Sigmoid colon (tissue), 7 donors: ENCODE data around the gene ACBD3. TPM values are rescaled to one million over a fixed set of nuclear protein-coding genes. Genes with fewer than 3 reads are reported as not detected.

Source experiments
- DNase-seq: peaks from one replicate; pipeline ENCODE4 v3.0.0-alpha.2; 2019
- H3K27ac ChIP-seq, 4 donors: fragments of 200-600 bp; sonication (generic); one replicate each; pipeline ENCODE4 v1.5.1; 2016 to 2019; ENCODE audit warnings: mild to moderate bottlenecking in 1 of 4
- H3K27me3 ChIP-seq, 3 donors: fragments of 200-600 bp; sonication (generic); one replicate each; pipeline ENCODE4 v1.5.1; 2019; ENCODE audit warnings: mild to moderate bottlenecking in 1 of 3
- H3K36me3 ChIP-seq, 4 donors: fragments of 200-600 bp; sonication (generic); one replicate each; pipeline ENCODE4 v1.5.1; 2016 to 2019
- H3K4me1 ChIP-seq, 4 donors: fragments of 200-600 bp; sonication (generic); one replicate each; pipeline ENCODE4 v1.5.1; 2017 to 2019
- H3K4me3 ChIP-seq, 4 donors: fragments of 200-600 bp; sonication (generic); one replicate each; pipeline ENCODE4 v1.5.1; 2017 to 2019; ENCODE audit warnings: mild to moderate bottlenecking in 2 of 4, moderate library complexity in 1 of 4
- H3K9me3 ChIP-seq, 4 donors: fragments of 200-600 bp in 3 of 4; sonication (generic) in 3 of 4; one replicate each; pipeline versions ENCODE4 v1.5.1 to v1.6.1; 2013 to 2019
- EP300 ChIP-seq, 4 donors: sonication (generic); formaldehyde crosslinking; IDR thresholded peaks; one replicate each; pipeline ENCODE4 v1.6.1; 2017; ENCODE audit warnings: antibody characterized with exemption in 4 of 4
- POLR2A ChIP-seq, 2 donors: fragments of 450-650 bp; IDR thresholded peaks; one replicate each; pipeline ENCODE4 v1.6.1; 2016; ENCODE audit warnings: antibody characterized with exemption in 2 of 2, mild to moderate bottlenecking in 2 of 2, moderate library complexity in 2 of 2
- POLR2AphosphoS5 ChIP-seq, 4 donors: sonication (generic); formaldehyde crosslinking; IDR thresholded peaks; one replicate each; pipeline ENCODE4 v1.6.1; 2017; ENCODE audit warnings: antibody characterized with exemption in 4 of 4
- WGBS, 2 donors: extraction: QIAGEN DNeasy Blood & Tissue Kit; methylation state at CpG; one replicate each; pipeline ENCODE4 v1.1.7; 2013; 5-methylcytosine and 5-hydroxymethylcytosine counted together
- intact Hi-C: fragments of 100-400 bp; cut with DNase I; formaldehyde crosslinking; loops from one replicate; pipeline ENCODE4 v1.15.1; 2023
- polyA plus RNA-seq, 3 donors: library from polyadenylated mRNA; stranded (reverse); fragments of 200-250 nt; gene quantifications; one replicate each; pipeline ENCODE4 v1.2.3, GENCODE V29; 2013
- total RNA-seq, 4 donors: library from RNA; depleted of rRNA; stranded (reverse); fragments of >200 nt; gene quantifications; one replicate each; pipeline ENCODE4 v1.1.0, GENCODE V29; 2016
- TF ChIP-seq, protein P1 (sequence below), 4 experiments: fragments of 450-650 bp in 3 of 4; fragments of 200-600 bp in 1 of 4; IDR thresholded peaks; one replicate each; pipeline ENCODE4 v1.5.1; 2016 to 2019; ENCODE audit warnings: antibody characterized with exemption in 4 of 4, mild to moderate bottlenecking in 3 of 4, moderate library complexity in 2 of 4
- donor health status: healthy with polysubstance abuse.
- donor health status: Bipolar disorder and iron deficiency.
- donor health status: healthy.

Gene ACBD3
- total and polyA plus RNA-seq, 7 donors, result 23.7 to 37.8 (median 32.9) TPM

DNA sequence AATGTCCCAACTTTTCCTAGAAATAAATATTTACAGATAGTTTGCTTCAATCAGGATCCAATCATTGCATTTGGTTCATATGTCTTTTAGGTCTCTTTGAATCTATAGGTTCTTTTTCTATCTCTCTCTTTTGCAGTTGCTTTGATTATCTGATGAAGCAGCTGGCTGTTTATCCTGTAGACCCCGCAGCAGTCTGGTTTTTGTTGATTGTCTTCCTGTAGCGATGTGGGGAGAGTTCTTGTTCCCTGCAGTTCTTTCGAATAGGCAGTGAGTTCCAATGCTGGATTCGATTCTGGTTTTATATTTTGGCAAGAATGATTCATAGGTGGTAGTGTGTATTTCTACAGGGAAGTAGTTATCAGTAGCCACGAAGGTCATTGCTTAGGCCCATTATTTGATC lies 29.5 kb upstream of the ACBD3 start:
- no peaks in the 10 kb centered on the region for H3K27me3 ChIP-seq
- no peaks in the 10 kb centered on the region for H3K36me3 ChIP-seq
- TF ChIP-seq EP300 (IDR thresholded peaks at IDR 0.05), result no peak
- TF ChIP-seq POLR2A (IDR thresholded peaks at IDR 0.05), result no peak
- TF ChIP-seq POLR2AphosphoS5 (IDR thresholded peaks at IDR 0.05), result no peak
- TF ChIP-seq, protein P1, sequence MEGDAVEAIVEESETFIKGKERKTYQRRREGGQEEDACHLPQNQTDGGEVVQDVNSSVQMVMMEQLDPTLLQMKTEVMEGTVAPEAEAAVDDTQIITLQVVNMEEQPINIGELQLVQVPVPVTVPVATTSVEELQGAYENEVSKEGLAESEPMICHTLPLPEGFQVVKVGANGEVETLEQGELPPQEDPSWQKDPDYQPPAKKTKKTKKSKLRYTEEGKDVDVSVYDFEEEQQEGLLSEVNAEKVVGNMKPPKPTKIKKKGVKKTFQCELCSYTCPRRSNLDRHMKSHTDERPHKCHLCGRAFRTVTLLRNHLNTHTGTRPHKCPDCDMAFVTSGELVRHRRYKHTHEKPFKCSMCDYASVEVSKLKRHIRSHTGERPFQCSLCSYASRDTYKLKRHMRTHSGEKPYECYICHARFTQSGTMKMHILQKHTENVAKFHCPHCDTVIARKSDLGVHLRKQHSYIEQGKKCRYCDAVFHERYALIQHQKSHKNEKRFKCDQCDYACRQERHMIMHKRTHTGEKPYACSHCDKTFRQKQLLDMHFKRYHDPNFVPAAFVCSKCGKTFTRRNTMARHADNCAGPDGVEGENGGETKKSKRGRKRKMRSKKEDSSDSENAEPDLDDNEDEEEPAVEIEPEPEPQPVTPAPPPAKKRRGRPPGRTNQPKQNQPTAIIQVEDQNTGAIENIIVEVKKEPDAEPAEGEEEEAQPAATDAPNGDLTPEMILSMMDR (IDR thresholded peaks at IDR 0.05), result no peak
- H3K4me1 ChIP-seq, result no peaks in the 10 kb centered on the region
- no peak for DNase-seq
- H3K27ac ChIP-seq, result no peak overlapping the region
- no peaks in the 10 kb centered on the region for H3K9me3 ChIP-seq
- H3K4me3 ChIP-seq, result no peak overlapping the region
- intact Hi-C loops, result no loop called here
- 50 to 65% methylated on average over 5 of the region's 5 CpGs for WGBS, 2 donors

DNA sequence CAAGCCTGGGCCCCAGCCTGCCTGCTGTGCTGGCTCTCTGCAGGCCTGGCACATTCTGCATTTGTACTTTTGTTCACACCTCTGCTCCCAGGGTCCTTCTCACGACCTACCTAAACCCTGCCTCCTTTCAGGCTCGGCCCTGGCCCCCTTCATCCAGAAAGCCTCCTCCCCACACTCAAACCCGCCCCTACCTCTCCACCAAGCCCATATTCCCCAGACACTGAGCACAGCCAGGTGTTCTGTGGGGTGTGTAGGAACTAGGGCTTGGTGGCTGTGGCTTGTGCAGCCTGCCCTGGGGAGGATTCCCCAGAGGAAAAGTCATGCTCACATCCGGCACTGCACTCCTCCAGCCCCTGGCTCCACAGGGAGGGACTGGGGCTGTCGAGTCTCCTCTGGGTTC lies 28.7 kb upstream of the ACBD3 start:
- H3K27ac ChIP-seq, result no peak overlapping the region
- intact Hi-C loops, result no loop called here
- H3K9me3 ChIP-seq, result no peaks in the 10 kb centered on the region
- TF ChIP-seq POLR2AphosphoS5 (IDR thresholded peaks at IDR 0.05) (no peak), POLR2A (IDR thresholded peaks at IDR 0.05) (no peak), EP300 (IDR thresholded peaks at IDR 0.05) (no peak)
- TF ChIP-seq, protein P1 (IDR thresholded peaks at IDR 0.05), result no peak
- H3K36me3 ChIP-seq, result no peaks in the 10 kb centered on the region
- no peak overlapping the region for H3K4me3 ChIP-seq
- DNase-seq, result no peak
- no peaks in the 10 kb centered on the region for H3K27me3 ChIP-seq
- H3K4me1 ChIP-seq, result no peaks in the 10 kb centered on the region
- 60 to 84% methylated on average over 5 of the region's 5 CpGs for WGBS, 2 donors

DNA sequence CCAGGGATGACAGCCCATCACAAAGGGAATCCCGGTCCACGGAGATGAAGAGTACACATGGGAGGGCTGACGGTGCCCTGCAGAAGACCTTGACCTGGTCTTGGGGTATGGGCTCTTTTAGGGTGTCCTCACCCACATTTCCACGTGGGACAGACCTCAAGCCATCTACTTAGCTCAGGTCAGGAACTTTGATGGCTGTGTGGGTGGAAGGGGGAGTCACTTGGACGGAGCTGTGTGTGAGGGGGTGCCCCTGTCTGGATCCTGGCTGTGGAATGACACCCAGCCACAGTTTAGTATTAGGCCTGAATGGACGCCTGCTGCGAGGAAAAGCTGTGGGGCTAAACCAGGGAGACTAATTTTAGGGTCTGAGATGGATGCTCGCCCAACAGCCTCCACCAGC lies 26.0 kb upstream of the ACBD3 start:
- Histone ChIP-seq H3K27ac (no peak overlapping the region), H3K9me3 (no peaks in the 10 kb centered on the region), H3K4me1 (no peaks in the 10 kb centered on the region), H3K27me3 (no peaks in the 10 kb centered on the region), H3K36me3 (no peaks in the 10 kb centered on the region), H3K4me3 (no peak overlapping the region)
- no peak for DNase-seq
- 88 to 91% methylated on average over 8 of the region's 8 CpGs for WGBS, 2 donors
- TF ChIP-seq POLR2A (IDR thresholded peaks at IDR 0.05), result no peak
- TF ChIP-seq POLR2AphosphoS5 (IDR thresholded peaks at IDR 0.05), result no peak
- TF ChIP-seq EP300 (IDR thresholded peaks at IDR 0.05), result no peak
- TF ChIP-seq, protein P1 (IDR thresholded peaks at IDR 0.05), result no peak
- intact Hi-C loops, result no loop called here

DNA sequence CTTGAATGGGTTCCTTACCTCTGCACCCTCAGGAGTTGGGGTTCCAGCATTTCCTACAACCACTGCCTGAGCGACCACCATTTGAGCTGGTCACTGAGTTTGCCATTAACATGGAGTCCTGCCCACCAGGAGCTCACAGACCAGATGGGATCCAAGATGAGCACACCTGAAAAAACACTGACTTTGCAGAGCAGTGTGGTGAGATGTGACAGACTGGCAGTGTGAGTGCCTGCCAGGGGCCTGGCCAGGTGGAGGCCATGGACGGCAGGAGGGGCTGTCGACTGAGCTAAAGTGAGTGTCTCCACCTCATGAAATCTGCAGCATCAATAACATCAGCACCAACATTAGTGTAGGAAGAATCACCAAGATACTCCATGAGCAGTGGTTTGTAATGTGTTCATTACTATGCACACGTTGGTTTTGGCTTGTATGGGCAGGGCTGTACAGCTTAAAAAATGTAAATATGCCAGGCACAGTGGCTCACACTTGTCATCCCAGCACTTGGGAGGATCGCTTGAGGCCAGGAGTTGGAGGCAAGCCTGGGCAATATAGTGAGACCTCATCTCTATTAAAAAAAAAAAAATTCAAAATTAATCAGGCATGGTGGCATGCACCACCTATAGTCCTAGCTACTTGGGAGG lies 24.8 kb upstream of the ACBD3 start:
- Histone ChIP-seq H3K9me3 (no peaks in the 10 kb centered on the region), H3K36me3 (no peaks in the 10 kb centered on the region), H3K4me3 (no peak overlapping the region), H3K4me1 (no peaks in the 10 kb centered on the region), H3K27ac (no peak overlapping the region), H3K27me3 (no peaks in the 10 kb centered on the region)
- 81 to 89% methylated on average over 5 of the region's 5 CpGs for WGBS, 2 donors
- no peak for TF ChIP-seq POLR2A (IDR thresholded peaks at IDR 0.05)
- no peak for TF ChIP-seq POLR2AphosphoS5 (IDR thresholded peaks at IDR 0.05)
- TF ChIP-seq, protein P1 (IDR thresholded peaks at IDR 0.05), result no peak
- TF ChIP-seq EP300 (IDR thresholded peaks at IDR 0.05), result no peak
- intact Hi-C loops, result no loop called here
- no peak for DNase-seq
